Anterior cingulate cortex (tissue), 58 donors: ENCODE measurements around the gene CD86.
"Not testable (repeated sequence)": the region's sequence is repeated elsewhere in the genome, so short reads cannot be mapped to it uniquely, and the experiment has no call there.

Experiments
- DNase-seq, 58 donors: peaks; one replicate each; lab custom pipeline; 2025; lab: John Stamatoyannopoulos, UW

CD86 gene

DNA sequence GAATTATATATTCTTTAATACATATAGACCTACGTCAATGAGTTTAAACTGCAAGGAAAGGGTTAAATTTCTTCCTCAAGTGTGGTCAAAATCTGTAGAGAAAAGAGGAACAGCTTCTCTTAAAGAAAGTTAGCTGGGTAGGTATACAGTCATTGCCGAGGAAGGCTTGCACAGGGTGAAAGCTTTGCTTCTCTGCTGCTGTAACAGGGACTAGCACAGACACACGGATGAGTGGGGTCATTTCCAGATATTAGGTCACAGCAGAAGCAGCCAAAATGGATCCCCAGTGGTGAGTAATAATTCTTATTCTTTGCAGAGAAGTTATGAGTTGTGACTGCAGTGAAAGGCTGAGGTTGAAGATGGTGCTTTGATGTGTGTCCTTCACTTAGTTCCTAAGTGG is at the start of gene CD86:
Gene CD86, plus strand, starts transcription at position 148 of the 400 bp plus-strand sequence. Its CDS starts 128 bp downstream, at position 276.
- peak in 1 of 58 donors; percentile 23 for DNase-seq

- DNase-seq = no peak
Observed at GRCh38 chr3:122006267-122006666, 48.9 kb upstream of the CD86 start.

- DNase-seq = no peak
Observed at GRCh38 chr3:122008166-122008565, 47.0 kb upstream of the CD86 start.

DNA sequence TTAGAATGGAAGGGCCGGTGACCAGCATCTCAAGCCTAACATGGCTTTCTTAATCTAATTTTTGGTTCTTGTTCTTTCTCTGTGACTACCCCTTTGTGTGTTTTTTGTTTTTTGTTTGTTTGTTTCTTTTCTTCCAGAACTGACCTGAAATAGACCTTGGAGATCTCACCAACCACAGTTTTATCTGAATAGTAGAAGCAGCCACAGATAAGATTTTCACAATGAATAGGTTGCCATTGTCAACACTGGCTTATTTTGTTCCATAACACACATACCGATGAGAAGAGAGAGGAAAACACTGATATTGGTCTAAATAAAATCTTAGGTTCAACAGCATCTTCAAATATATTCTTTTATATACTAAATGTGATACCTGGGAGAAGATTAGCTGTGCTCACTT is 44.7 kb upstream of the CD86 start:
- no peak for DNase-seq

DNA sequence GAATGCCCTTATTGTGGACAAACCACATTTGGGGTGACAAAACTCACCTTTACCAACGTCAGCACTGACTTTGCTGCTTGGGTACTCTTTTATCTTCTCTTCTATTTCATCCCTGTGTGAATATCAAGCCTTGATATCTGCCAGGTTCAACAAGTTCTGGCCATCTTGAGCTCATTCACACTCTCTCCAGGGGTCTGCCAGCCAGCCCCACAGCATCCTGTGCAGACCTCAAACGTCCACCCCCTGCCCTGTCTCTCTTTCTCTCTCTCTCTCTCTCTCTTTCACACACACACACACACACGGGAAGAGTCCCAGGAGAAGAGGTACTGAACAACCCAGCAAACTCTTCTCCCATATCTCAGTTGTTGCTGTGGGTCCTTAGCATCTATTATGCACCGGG is 43.8 kb upstream of the CD86 start:
- no peak for DNase-seq

DNA sequence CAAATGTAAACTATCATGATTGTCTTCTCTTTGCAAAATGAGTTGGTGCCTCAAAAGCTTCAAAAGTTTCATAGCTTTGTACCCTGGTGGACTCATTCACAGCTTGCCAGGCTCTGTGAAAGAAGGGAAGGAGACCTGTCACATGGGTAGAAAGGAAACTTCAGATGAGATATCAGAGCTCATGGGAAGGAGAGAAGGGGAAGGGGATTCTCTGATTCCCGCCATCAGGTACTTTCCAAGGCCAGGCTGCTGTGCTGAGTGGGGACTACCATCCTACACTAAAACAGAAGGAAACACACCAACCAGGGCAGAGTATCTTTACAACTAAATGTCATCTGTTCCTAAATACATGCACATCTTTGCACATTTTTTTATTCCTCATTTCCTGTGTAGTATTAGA is 42.3 kb upstream of the CD86 start:
- no peak for DNase-seq

GRCh38 chr3:122013448-122013925 is 41.7 kb upstream of the CD86 start:
- no peak for DNase-seq

DNA sequence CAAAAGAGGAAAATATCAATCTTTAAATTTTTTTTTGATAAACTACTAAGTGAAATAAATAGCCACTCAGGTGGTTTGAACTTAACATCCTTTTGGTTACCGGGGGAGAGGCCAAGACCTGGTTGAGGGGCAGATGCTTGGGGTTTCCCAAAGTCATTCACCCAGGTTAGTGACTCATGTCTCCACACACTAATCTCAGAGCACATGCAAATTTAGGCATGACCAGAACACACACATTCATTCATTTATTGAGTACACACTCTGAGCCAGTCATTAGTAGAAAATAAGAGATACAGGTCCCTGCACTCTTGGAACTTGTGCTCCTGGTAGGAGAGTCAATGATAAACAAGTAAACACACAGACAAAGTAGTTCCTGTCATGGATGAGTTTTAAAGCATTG is 40.4 kb upstream of the CD86 start:
- DNase-seq = no peak

DNA sequence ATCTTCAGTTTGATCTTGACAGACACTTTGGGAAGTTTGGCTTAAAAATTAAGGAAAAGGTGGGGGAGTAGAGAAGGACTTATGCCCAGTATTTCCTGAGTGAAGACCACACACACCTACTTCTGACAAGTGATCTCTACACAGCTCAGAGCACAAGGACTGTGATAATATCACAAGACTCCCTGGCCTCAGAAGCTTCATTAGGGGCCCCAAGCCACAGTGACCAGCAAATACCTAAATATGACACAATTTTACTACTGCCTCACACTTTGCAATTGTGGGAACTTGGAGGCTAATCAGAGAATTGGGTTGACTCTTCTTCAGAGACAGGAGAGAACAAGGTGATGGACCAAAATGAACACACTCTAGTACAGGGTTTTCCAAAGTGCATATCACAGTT is 35.7 kb upstream of the CD86 start:
- no peak for DNase-seq

DNA sequence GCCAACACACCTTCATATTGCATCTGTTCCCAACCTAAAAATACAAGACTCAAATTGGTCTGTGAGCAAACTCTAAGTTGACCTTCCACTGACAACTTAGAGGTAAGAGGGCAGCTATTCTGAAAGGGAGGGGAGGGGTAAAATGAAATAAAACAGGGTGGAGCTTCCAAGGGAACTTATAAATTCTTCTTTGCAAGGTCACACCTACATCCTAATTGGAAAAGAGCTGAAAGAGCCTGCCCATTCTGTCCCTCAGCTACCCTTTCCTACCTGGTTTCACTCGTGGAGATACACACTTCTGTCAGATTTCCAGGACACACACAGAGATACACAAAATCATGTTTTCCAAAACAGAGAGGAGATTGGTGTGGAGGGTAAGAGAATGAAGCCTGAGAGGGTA is 34.1 kb upstream of the CD86 start:
- DNase-seq = no peak

DNA sequence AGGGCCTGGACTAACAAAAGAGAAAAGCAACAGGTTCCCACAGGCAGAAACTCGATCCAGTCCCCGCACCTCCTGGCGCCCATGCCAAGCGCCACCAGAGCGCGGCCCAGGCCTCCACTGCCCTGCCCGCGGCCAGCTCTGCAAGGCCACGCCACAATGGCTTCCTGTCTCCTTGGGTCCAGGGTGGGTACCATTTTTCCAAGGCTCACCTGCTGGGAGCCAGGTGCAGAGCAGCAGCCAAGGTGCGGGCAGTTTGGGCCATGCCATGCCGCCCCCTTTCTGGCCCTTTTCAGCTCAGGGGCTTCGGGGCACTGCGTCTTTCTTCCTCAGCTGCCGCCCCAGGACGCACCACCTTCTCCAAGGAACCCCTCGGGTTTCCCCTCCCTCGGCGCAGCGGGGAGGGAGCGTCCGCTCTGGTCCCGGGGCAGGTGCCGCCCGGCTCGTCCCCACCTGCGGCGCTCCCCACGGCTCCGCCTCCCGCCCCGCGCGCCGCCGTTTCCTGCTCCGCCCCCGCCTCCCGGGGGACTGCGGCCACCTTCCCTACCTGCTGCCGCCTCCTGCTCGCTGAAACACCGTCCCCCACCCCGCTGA is 33.3 kb upstream of the CD86 start, which contains the start of gene ILDR1:
Gene ILDR1, minus strand, starts transcription at position 437 of the 591 bp plus-strand sequence. Its CDS starts 170 bp downstream, at position 267.
- no peak for DNase-seq

DNA sequence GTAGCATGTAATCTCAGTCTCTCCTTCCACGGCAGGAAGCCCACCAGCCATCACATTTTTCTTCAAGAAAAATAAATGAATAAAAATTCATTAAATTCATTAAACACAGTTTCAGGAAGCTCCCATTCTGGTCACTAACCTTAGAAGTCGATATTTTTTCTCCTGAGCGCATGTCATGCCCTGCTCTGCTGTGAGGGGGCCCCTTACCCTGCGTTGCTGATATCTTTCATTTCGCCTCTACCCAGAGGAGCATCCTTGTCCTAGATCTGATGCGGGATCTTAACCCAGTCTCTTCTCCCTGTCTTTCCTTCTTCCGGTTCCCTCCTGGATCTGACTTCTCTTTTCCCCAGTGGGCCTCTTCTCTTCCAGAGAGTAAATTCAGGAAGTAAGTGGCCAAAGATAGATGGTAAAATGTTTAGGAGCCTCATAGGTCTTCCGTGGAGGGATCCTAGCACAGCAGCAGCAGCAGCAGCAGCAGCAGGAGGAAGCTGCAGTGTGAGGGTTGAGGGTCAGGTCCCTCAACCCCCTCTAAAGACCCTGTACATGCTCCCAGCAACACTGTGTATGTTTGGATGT is 31.7 kb upstream of the CD86 start:
- DNase-seq = no peak

GRCh38 chr3:122024800-122025199 is 30.4 kb upstream of the CD86 start:
- no peak for DNase-seq

DNA sequence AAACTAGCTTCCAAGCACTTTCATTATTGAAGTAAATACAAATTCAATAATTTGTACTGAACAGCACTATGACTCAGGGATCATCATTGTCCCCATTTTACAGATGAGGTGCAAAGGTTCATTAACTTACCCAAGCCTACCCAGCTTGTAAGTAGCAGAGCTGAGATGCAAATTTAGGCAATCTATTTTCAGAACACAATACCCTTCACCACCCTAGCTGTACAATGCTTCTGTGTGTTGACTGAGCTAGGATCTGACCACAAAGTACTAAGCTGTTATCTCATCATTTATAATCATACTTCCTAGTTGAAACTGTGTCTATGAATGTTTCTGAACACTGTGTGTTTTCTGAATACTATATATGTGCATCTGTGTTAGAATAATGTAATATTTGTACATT is 29.9 kb upstream of the CD86 start:
- no peak for DNase-seq

DNA sequence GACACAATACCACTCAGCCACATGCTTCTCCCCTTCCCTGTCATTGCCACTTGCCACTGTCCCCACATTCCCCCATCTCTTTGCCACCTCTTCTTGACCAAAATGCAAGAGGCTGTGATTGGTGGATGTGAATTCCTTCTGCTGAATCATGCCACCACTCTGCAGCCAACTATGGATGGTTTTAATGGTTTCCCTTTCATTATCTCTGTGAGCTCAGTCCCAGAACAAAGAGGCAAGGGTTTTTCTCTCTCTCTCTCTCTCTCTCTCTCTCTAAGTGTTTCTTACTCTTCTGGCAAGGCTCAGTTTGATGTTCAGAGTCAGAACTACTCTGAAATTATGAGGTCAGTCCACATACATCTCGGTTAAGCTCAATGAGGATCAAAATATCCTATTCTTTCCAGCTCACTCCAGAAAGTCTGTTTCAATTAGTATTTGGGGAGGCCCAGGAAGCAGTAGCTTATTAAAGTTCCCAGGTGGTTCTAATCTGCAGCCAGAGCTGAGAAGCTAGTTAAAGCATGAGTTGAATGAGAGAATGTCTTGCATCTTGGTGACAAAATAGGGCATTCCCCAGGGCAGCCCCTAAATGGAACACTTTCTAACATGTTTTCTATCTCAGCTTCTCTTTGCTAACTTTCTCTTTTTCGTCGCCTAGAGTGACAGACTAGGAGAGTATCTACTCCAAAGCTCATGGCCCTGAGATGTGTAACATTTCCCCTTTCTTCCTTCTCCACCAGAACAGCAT is 24.6 kb upstream of the CD86 start:
- DNase-seq = no peak

DNA sequence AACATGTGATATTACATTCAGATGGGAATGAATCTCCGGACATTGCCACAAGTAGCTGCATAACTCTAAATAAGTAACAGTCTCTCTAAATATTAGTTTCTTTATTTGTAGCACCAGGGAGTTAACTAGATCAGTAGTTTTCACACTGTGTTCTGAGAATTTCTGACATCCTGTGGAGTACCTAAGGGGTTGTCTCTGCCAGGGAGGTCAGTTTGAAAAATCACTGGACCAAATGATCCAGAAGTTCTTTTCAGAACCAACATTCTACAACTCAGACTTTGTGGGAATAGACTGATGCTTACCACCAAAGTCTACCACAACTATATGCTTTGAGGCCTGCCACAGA is 24.1 kb upstream of the CD86 start:
- no peak for DNase-seq

GRCh38 chr3:122032531-122032930 is 22.6 kb upstream of the CD86 start:
- no peak for DNase-seq

DNA sequence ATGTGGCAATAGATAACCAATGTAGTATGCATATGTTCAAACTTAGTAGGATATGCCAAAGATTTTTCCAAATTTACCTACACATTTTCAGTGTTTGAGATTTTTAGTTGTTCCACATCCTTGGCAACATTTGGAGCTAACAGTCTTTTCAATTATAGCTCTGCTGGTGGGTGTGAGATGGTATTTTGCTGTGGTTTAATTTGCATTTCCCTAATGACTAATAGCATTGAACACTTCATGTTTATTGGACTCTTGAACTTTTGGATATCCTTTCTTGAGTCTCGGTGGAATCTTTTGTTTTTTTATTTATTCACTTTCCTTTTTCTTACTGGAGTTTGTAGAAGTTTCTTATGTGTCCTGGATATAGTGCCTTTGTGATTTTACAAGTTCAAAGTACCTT is 22.1 kb upstream of the CD86 start:
- no peak for DNase-seq

- DNase-seq = not testable (repeated sequence)
Observed at GRCh38 chr3:122047296-122047695, 7.9 kb upstream of the CD86 start.

- not testable (repeated sequence) for DNase-seq
Observed at GRCh38 chr3:122047773-122048172, 7.4 kb upstream of the CD86 start.

- DNase-seq = no peak
Observed at GRCh38 chr3:122052968-122053367, 2.2 kb upstream of the CD86 start.

DNA sequence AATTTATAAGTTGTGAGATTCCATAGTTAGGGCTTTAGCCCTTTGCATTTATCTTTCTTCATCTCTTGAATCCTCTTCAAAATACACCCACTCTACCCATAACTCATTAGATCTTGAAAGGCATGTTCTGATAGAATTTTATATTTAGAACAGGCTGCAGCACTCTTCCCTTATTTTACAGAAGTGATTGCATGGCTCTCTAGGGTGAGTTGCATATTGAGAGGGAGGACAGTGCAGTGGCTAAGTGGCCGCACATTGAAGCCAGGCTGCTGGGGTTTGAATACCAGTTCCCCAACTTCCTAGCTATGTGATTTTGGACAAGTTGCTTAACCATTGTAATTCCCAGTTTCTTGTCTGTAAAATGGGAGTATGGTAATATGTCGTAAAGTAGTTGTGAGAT is 2.5 kb downstream of the CD86 start:
- DNase-seq = no peak
